Astrocyte of the cerebellum (primary cell): ENCODE data around the gene SEC24A.
"Not testable (repeated sequence)": the region's sequence is repeated elsewhere in the genome, so short reads cannot be mapped to it uniquely, and the experiment has no call there.

Experiments
- DNase-seq: peaks from one replicate; pipeline ENCODE4 v3.0.0-alpha.2; 2011; ENCODE audit warnings: low read depth
- H3K4me3 ChIP-seq: 2 replicates; pipeline ENCODE4 v1.5.1; 2011; ENCODE audit warnings: mild to moderate bottlenecking, low read depth, low read length, moderate library complexity
- CTCF ChIP-seq: IDR thresholded peaks from 2 replicates; pipeline ENCODE4 v1.5.1; 2012; ENCODE audit warnings: low read length, low read depth, moderate library complexity, mild to moderate bottlenecking; ENCODE audit errors: missing control alignments
- in situ Hi-C: cut with HindIII; loops from 2 replicates; pipeline ENCODE4 v1.10.0; 2017; ENCODE audit warnings: low sequenced_read_pairs

SEC24A gene

GRCh38 chr5:134741052-134741451, 92.5 kb downstream of the SEC24A start:
- DNase-seq, result no peak
- no peak for TF ChIP-seq CTCF
- no peak overlapping the region for H3K4me3 ChIP-seq
- in situ Hi-C loops, result no loop called here

- no peak for TF ChIP-seq CTCF
- no peak overlapping the region for H3K4me3 ChIP-seq
Measured at GRCh38 chr5:134742134-134742533, 93.5 kb downstream of the SEC24A start.

GRCh38 chr5:134749415-134749814, 100.8 kb downstream of the SEC24A start:
- no peak overlapping the region for H3K4me3 ChIP-seq
- DNase-seq, result no peak
- in situ Hi-C loops, result no loop called here
- no peak for TF ChIP-seq CTCF

More at GRCh38 chr5:134742134-134742533, 93.5 kb downstream of the SEC24A start:
- DNase-seq, result no peak
- in situ Hi-C loops, result no loop called here

GRCh38 chr5:134758176-134758503, 109.6 kb downstream of the SEC24A start:
- no peak for DNase-seq
- in situ Hi-C loops, result no loop called here
- no peak for TF ChIP-seq CTCF
- H3K4me3 ChIP-seq, result peak overlapping the region; percentile 85

- peak within 1 kb of the TSS; percentile 85 for H3K4me3 ChIP-seq
- in situ Hi-C loops, result no loop called here
- TF ChIP-seq CTCF, result peak; percentile 77
- DNase-seq, result peak; percentile 76
Measured at GRCh38 chr5:134758504-134759341, 110.1 kb downstream of the SEC24A start, which contains the start of gene DDX46. Gene DDX46, plus strand, starts transcription at chr5:134758779. Its CDS starts 160 bp downstream, at chr5:134758939.

GRCh38 chr5:134767528-134768291, 119.1 kb downstream of the SEC24A start:
- H3K4me3 ChIP-seq, DNase-seq, in situ Hi-C loops: not testable (repeated sequence)

- no peak overlapping the region for H3K4me3 ChIP-seq
- in situ Hi-C loops, result no loop called here
- DNase-seq, result no peak
- TF ChIP-seq CTCF, result no peak
Measured at GRCh38 chr5:134769206-134769605, 120.6 kb downstream of the SEC24A start.
